ENCODE data around the gene PLOD2. TPM values are rescaled to one million over a fixed set of nuclear protein-coding genes. Genes with fewer than 3 reads are reported as not detected.

Gene PLOD2
- total and polyA plus RNA-seq, 9 of the 15 experiments (the other 6 are each of a cell fraction or from before 2014, with no cell fraction given): 0.18 to 1.5 (median 0.58) TPM

DNA sequence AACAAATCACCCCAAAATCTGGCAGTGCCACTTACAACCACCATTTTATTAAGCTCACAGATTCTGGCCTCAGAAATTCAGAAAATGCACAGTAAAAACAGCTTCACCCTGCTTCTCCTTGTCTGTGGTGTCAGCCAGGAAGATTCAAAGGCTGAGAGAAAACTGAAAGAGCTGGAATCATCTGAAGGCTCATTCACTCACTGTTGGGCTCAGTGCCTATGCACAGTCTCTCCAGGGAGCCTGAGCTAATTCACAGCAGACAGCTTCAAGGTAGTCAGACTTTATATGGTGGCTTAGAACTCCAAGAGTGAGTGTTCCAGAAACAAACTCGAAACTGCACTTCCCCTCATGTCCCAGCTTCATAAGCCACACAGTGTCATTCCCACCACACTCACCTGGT lies 16.5 kb upstream of the PLOD2 start (continued):
- TF ChIP-seq, protein P1, sequence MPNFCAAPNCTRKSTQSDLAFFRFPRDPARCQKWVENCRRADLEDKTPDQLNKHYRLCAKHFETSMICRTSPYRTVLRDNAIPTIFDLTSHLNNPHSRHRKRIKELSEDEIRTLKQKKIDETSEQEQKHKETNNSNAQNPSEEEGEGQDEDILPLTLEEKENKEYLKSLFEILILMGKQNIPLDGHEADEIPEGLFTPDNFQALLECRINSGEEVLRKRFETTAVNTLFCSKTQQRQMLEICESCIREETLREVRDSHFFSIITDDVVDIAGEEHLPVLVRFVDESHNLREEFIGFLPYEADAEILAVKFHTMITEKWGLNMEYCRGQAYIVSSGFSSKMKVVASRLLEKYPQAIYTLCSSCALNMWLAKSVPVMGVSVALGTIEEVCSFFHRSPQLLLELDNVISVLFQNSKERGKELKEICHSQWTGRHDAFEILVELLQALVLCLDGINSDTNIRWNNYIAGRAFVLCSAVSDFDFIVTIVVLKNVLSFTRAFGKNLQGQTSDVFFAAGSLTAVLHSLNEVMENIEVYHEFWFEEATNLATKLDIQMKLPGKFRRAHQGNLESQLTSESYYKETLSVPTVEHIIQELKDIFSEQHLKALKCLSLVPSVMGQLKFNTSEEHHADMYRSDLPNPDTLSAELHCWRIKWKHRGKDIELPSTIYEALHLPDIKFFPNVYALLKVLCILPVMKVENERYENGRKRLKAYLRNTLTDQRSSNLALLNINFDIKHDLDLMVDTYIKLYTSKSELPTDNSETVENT (CRISPR knock-in tag; IDR thresholded peaks at IDR 0.05): no peak

- Histone ChIP-seq H3K79me2 (ENCODE audit: control insufficient read depth, insufficient read depth, low read length) (no peaks in the 10 kb centered on the region), H3K4me3 (no peak overlapping the region), H3K9me1 (ENCODE audit: control insufficient read depth, insufficient read depth, low read length) (no peaks in the 10 kb centered on the region), H3K9me3 (replicated peaks; ENCODE audit: control insufficient read depth, insufficient read depth, low read depth, low read length) (no peaks in the 10 kb centered on the region), H3K27ac (ENCODE audit: extremely low read depth, low read depth, low read length) (no peak overlapping the region), H3K36me3 (ENCODE audit: control insufficient read depth, insufficient read depth, low read length) (no peaks in the 10 kb centered on the region), H3K27me3 (ENCODE audit: control insufficient read depth in 2 of 2, insufficient read depth in 2 of 2, low read length in 2 of 2) (no peaks in the 10 kb centered on the region), H2AFZ (ENCODE audit: low read depth, low read length) (no peak overlapping the region), H4K20me1 (replicated peaks; ENCODE audit: control insufficient read depth, insufficient read depth, low read length) (no peaks in the 10 kb centered on the region), H3K9ac (ENCODE audit: insufficient read depth in 1 of 2, low read depth in 2 of 2, low read length in 2 of 2) (no peak overlapping the region), H3K4me2 (ENCODE audit: insufficient read depth, low read length) (no peak overlapping the region), H3K4me1 (replicated peaks in 1 of 2; ENCODE audit: control insufficient read depth in 2 of 2, insufficient read depth in 2 of 2, low read length in 2 of 2) (no peaks in the 10 kb centered on the region)
- BruUV-seq (replicated peaks): no TSS peak
- ChIA-PET CTCF (ENCODE audit: low intra/inter-chr PET ratio) (no interaction called here), POLR2A (interaction anchor here (0.8 kb wide), 1 partner anchor 15 kb away, joined by 4 read pairs; no protein-coding TSS in a partner anchor)
- in situ Hi-C loops (cut with MboI): no loop called here
- DNase-seq (ENCODE audit: extremely low read depth in 1 of 4, low spot score in 3 of 4) (no peak), ATAC-seq (no peak), FAIRE-seq (no peak)
- 0% methylated on average over 3 of the region's 3 CpGs for WGBS (ENCODE audit: insufficient coverage, low coverage, missing lambda C conversion rate)
- intact Hi-C loops (cut with micrococcal nuclease): no loop called here
- TF ChIP-seq MTA2 (IDR thresholded peaks at IDR 0.05; ENCODE audit: low read depth) (no peak), HDAC8 (tag; IDR thresholded peaks at IDR 0.05) (no peak), ZBTB9 (CRISPR knock-in tag; IDR thresholded peaks at IDR 0.05) (no peak), ETV5 (CRISPR knock-in tag; IDR thresholded peaks at IDR 0.05; ENCODE audit: low read depth) (no peak), SMARCC2 (IDR thresholded peaks at IDR 0.05; ENCODE audit: low read depth) (no peak), TRIM28 (IDR thresholded peaks at IDR 0.05) (no peak), NFRKB (IDR thresholded peaks at IDR 0.05; ENCODE audit: low read depth) (no peak), DIDO1 (tag; IDR thresholded peaks at IDR 0.05; ENCODE audit: low read depth) (no peak), ZNF23 (CRISPR knock-in tag; IDR thresholded peaks at IDR 0.05) (no peak), PURB (CRISPR knock-in tag; IDR thresholded peaks at IDR 0.05; ENCODE audit: low read depth) (no peak), E2F1 (CRISPR knock-in tag; IDR thresholded peaks at IDR 0.05) (no peak)
- TF ChIP-seq, protein P2, sequence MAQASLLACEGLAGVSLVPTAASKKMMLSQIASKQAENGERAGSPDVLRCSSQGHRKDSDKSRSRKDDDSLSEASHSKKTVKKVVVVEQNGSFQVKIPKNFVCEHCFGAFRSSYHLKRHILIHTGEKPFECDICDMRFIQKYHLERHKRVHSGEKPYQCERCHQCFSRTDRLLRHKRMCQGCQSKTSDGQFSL (CRISPR knock-in tag; IDR thresholded peaks at IDR 0.05): no peak
- TF ChIP-seq, protein P2 (tag; IDR thresholded peaks at IDR 0.05): no peak
- TF ChIP-seq, protein P3, sequence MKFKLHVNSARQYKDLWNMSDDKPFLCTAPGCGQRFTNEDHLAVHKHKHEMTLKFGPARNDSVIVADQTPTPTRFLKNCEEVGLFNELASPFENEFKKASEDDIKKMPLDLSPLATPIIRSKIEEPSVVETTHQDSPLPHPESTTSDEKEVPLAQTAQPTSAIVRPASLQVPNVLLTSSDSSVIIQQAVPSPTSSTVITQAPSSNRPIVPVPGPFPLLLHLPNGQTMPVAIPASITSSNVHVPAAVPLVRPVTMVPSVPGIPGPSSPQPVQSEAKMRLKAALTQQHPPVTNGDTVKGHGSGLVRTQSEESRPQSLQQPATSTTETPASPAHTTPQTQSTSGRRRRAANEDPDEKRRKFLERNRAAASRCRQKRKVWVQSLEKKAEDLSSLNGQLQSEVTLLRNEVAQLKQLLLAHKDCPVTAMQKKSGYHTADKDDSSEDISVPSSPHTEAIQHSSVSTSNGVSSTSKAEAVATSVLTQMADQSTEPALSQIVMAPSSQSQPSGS (CRISPR knock-in tag; IDR thresholded peaks at IDR 0.05): no peak
Observed at GRCh38 chr3:146177072-146177471, 16.1 kb upstream of the PLOD2 start.
